Heart left ventricle (tissue), 13 donors: ENCODE data around the gene KIAA1191.

Experiments used
- CTCF ChIP-seq, 12 donors: fragments of 200-600 bp; sonication (generic) in 4 of 12; IDR thresholded peaks; one replicate each; pipeline versions ENCODE4 v1.5.0 to v1.8.0; 2018 to 2022; ENCODE audit warnings: antibody characterized with exemption in 12 of 12, mild to moderate bottlenecking in 5 of 12
- POLR2A ChIP-seq, 2 donors: fragments of 450-650 bp; IDR thresholded peaks; one replicate each; pipeline ENCODE4 v1.6.1; 2017; ENCODE audit warnings: antibody characterized with exemption in 2 of 2, mild to moderate bottlenecking in 2 of 2, moderate library complexity in 2 of 2
- donor health status: ischemic (EF 13 %, LVEDD 7.1; RV severe dilation, severe dysfunction).
- donor health status: DM: no; HTN: yes; CAD: no.
- donor health status: DM: no; HTN: no; CAD: no.
- donor health status: ischemic (EF 25% LVEDD 6.9; RV normal size, moderate dysfunction).
- donor health status: ischemic (EF 25% LVEDD 5.7; RV mildly dilated, moderate dysfunction).
- donor health status: ischemic (EF 35%, LVEDD 5.7; RV mildly dilated, moderate dysfunction).
- donor health status: nonischemic (EF 11% LVEDD 7.7; RV severe dilation, severe dysfunction).
- donor health status: DM: yes; HTN: yes; CAD: no.
- donor health status: PGD.
- donor health status: ischemic (EF 29% LVEDD 5.4; RV normal size, mild dysfunction).
- donor health status: nonischemic (EF 23%, LVEDD 6.1; RV moderate dilation, normal function).

GRCh38 chr5:176394096-176394495, 32.5 kb upstream of the KIAA1191 start:
- no peak for TF ChIP-seq POLR2A (IDR thresholded peaks at IDR 0.05)
- no peak for TF ChIP-seq CTCF (IDR thresholded peaks at IDR 0.05)
